ENCODE measurements around the gene SSBP3.

The SSBP3 gene

DNA sequence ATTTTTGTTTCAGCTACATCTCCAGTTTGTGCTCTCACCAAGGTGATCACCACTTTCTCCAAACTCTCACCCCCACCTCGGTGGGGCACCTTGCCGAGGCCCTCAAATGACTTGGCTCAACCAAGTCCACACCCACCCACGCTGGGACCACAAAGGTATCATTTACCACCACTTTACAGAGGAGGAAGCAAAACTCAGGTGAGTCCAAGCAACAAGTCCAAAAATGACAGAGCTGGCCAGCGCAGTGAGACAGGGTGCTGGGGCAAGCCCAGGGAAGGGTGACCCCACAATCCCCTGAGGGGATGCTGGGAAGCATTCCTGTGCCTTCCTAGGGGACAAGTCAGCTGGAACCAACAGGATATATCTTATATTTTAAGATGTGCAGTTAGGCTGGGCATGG lies 24.7 kb downstream of the SSBP3 start:
- Histone ChIP-seq H3K4me1 (ENCODE audit: insufficient read depth, low read length) (peaks cover 34% of the 10 kb centered on the region), H3K9me3 (ENCODE audit: low read length) (no peaks in the 10 kb centered on the region), H3K36me3 (ENCODE audit: insufficient read depth, low read length) (peaks cover 33% of the 10 kb centered on the region), H3K4me3 (ENCODE audit: low read length) (no peak overlapping the region), H3K27me3 (ENCODE audit: insufficient read depth, low read length) (no peaks in the 10 kb centered on the region), H2AFZ (ENCODE audit: low read depth, low read length) (no peak overlapping the region)

GRCh38 chr1:54380290-54380882 lies 25.8 kb downstream of the SSBP3 start:
- Histone ChIP-seq H3K27me3 (ENCODE audit: insufficient read depth, low read length) (no peaks in the 10 kb centered on the region), H3K9me3 (ENCODE audit: low read length) (no peaks in the 10 kb centered on the region), H2AFZ (ENCODE audit: low read depth, low read length) (no peak overlapping the region), H3K36me3 (ENCODE audit: insufficient read depth, low read length) (peaks cover 27% of the 10 kb centered on the region), H3K4me3 (ENCODE audit: low read length) (no peak overlapping the region), H3K4me1 (ENCODE audit: insufficient read depth, low read length) (peaks cover 44% of the 10 kb centered on the region)

DNA sequence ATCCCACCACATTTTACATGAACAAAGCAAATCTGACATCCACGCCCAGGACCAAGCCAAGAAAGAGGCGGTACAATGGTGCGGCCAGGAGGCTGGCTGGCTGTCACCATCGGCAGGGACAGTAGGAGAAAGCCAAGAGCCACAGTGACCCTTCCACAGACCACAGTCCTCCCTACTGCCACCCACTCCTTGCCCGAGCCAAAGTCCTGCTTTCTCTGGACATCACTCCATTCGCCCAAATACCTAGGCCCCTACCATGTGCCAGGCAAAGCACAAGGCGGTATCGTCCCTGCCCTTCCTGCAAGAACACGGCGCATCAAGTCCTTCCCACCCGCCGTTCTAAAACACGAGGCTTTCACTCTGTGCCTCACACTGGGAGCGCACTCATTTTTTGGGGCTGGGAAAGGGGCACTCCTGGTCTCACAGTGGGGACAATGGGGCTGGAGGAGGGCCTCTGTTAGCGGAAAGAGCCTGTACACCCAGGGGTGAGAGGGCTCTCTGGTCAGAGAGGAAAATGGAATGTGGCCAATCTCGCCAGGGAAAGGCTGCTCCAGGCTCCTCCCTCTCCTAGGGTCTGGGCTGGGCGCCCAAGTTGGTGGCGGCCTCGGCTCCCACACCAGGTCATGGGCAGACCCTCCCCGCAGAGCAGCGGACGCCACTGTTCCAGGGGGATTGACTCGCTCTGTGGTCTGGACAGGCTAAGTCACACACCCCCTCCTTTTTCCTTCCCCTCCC lies 26.5 kb downstream of the SSBP3 start:
- peaks cover 28% of the 10 kb centered on the region for H3K36me3 ChIP-seq (ENCODE audit: insufficient read depth, low read length)
- no peaks in the 10 kb centered on the region for H3K27me3 ChIP-seq (ENCODE audit: insufficient read depth, low read length)
- H3K4me1 ChIP-seq (ENCODE audit: insufficient read depth, low read length): peaks cover 44% of the 10 kb centered on the region
- no peak overlapping the region for H2AFZ ChIP-seq (ENCODE audit: low read depth, low read length)
- no peaks in the 10 kb centered on the region for H3K9me3 ChIP-seq (ENCODE audit: low read length)
- H3K4me3 ChIP-seq (ENCODE audit: low read length): no peak overlapping the region

- peaks cover 27% of the 10 kb centered on the region for H3K36me3 ChIP-seq (ENCODE audit: insufficient read depth, low read length)
- H3K4me1 ChIP-seq (ENCODE audit: insufficient read depth, low read length): peaks cover 44% of the 10 kb centered on the region
Observed at GRCh38 chr1:54378874-54379554, 27.2 kb downstream of the SSBP3 start.

GRCh38 chr1:54378157-54378873 lies 27.9 kb downstream of the SSBP3 start:
- peaks cover 27% of the 10 kb centered on the region for H3K36me3 ChIP-seq (ENCODE audit: insufficient read depth, low read length)
- H3K9me3 ChIP-seq (ENCODE audit: low read length): no peaks in the 10 kb centered on the region
- H3K27me3 ChIP-seq (ENCODE audit: insufficient read depth, low read length): no peaks in the 10 kb centered on the region
- H3K4me3 ChIP-seq (ENCODE audit: low read length): peak overlapping the region; percentile 2
- H3K4me1 ChIP-seq (ENCODE audit: insufficient read depth, low read length): peaks cover 44% of the 10 kb centered on the region
- H2AFZ ChIP-seq (ENCODE audit: low read depth, low read length): peak overlapping the region; percentile 37

More at GRCh38 chr1:54378874-54379554, 27.2 kb downstream of the SSBP3 start:
- Histone ChIP-seq H3K4me3 (ENCODE audit: low read length) (no peak overlapping the region), H3K9me3 (ENCODE audit: low read length) (no peaks in the 10 kb centered on the region), H3K27me3 (ENCODE audit: insufficient read depth, low read length) (no peaks in the 10 kb centered on the region), H2AFZ (ENCODE audit: low read depth, low read length) (peak overlapping the region; percentile 37)

GRCh38 chr1:54377040-54377691 lies 29.0 kb downstream of the SSBP3 start:
- no peak overlapping the region for H2AFZ ChIP-seq (ENCODE audit: low read depth, low read length)
- peaks cover 31% of the 10 kb centered on the region for H3K36me3 ChIP-seq (ENCODE audit: insufficient read depth, low read length)
- peaks cover 44% of the 10 kb centered on the region for H3K4me1 ChIP-seq (ENCODE audit: insufficient read depth, low read length)
- H3K9me3 ChIP-seq (ENCODE audit: low read length): no peaks in the 10 kb centered on the region
- no peaks in the 10 kb centered on the region for H3K27me3 ChIP-seq (ENCODE audit: insufficient read depth, low read length)
- no peak overlapping the region for H3K4me3 ChIP-seq (ENCODE audit: low read length)

GRCh38 chr1:54376430-54377039 lies 29.7 kb downstream of the SSBP3 start:
- Histone ChIP-seq H3K27me3 (ENCODE audit: insufficient read depth, low read length) (no peaks in the 10 kb centered on the region), H2AFZ (ENCODE audit: low read depth, low read length) (no peak overlapping the region), H3K36me3 (ENCODE audit: insufficient read depth, low read length) (peaks cover 29% of the 10 kb centered on the region), H3K4me1 (ENCODE audit: insufficient read depth, low read length) (peaks cover 44% of the 10 kb centered on the region), H3K9me3 (ENCODE audit: low read length) (no peaks in the 10 kb centered on the region), H3K4me3 (ENCODE audit: low read length) (no peak overlapping the region)

DNA sequence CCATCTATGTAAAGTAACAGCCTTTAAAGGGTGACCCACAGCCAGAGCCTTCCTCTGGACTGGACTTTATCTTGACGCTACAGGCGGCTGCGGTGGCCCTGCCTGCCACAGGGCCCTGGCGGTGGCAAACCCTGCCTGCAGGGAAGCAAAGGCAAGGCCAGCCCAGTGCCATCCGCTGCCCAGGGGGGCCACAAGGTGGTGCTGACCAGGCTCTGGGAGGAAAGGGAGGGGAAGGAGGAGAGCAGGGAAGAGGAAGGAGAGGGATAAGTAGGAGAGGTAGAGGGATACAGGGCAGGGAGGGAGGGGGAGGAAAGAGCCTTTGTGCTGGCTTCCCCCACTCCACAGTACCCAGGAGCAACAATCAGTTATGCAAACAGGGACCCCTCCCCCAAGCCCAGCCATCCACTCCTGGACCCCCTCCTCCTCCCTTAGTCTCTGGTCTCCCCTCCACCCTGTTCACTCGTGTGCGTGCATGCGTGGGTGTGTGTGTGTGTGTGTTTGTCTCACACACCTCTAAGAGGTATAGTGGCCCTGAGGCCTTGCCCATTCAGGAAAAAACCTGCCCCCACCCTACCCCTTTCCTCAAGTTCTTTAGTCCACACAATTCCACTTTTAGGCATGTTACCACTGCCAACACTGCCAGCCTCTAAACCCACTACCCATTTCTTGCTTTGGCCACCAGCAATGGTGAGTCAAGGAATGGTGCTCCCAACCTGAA lies 30.3 kb downstream of the SSBP3 start:
- H3K4me3 ChIP-seq (ENCODE audit: low read length): no peak overlapping the region
- no peak overlapping the region for H2AFZ ChIP-seq (ENCODE audit: low read depth, low read length)
- no peaks in the 10 kb centered on the region for H3K9me3 ChIP-seq (ENCODE audit: low read length)
- peaks cover 44% of the 10 kb centered on the region for H3K4me1 ChIP-seq (ENCODE audit: insufficient read depth, low read length)
- no peaks in the 10 kb centered on the region for H3K27me3 ChIP-seq (ENCODE audit: insufficient read depth, low read length)
- H3K36me3 ChIP-seq (ENCODE audit: insufficient read depth, low read length): peaks cover 31% of the 10 kb centered on the region

GRCh38 chr1:54375298-54375697 lies 30.9 kb downstream of the SSBP3 start:
- H3K27me3 ChIP-seq (ENCODE audit: insufficient read depth, low read length): no peaks in the 10 kb centered on the region
- H3K4me3 ChIP-seq (ENCODE audit: low read length): no peak overlapping the region
- H2AFZ ChIP-seq (ENCODE audit: low read depth, low read length): no peak overlapping the region
- H3K4me1 ChIP-seq (ENCODE audit: insufficient read depth, low read length): peaks cover 44% of the 10 kb centered on the region
- H3K9me3 ChIP-seq (ENCODE audit: low read length): no peaks in the 10 kb centered on the region
- H3K36me3 ChIP-seq (ENCODE audit: insufficient read depth, low read length): peaks cover 29% of the 10 kb centered on the region

DNA sequence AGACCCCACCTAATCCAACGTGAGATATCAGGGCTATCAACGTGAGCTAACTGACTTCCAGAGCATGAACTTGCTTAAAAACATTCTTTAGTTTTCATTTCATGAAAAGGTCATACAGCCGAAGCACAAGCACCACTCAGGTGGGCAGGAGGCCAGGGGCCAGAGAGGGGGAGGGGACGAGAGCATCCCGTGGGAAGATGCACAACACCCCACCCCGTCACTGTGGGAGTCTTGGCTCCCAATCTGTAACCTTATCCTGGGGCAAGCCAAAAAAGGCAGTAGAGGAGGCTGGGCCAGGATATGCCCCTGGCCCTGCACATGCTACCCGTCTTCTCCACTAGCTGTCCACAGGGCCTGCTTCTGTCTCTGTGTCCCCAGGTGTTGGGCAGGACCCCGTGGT lies 31.4 kb downstream of the SSBP3 start:
- Histone ChIP-seq H3K9me3 (ENCODE audit: low read length) (no peaks in the 10 kb centered on the region), H3K36me3 (ENCODE audit: insufficient read depth, low read length) (peaks cover 33% of the 10 kb centered on the region), H3K27me3 (ENCODE audit: insufficient read depth, low read length) (no peaks in the 10 kb centered on the region), H3K4me1 (ENCODE audit: insufficient read depth, low read length) (peaks cover 43% of the 10 kb centered on the region), H3K4me3 (ENCODE audit: low read length) (no peak overlapping the region), H2AFZ (ENCODE audit: low read depth, low read length) (no peak overlapping the region)

GRCh38 chr1:54372978-54373377 lies 33.2 kb downstream of the SSBP3 start:
- Histone ChIP-seq H3K4me1 (ENCODE audit: insufficient read depth, low read length) (peaks cover 25% of the 10 kb centered on the region), H3K4me3 (ENCODE audit: low read length) (no peak overlapping the region), H3K27me3 (ENCODE audit: insufficient read depth, low read length) (no peaks in the 10 kb centered on the region), H3K36me3 (ENCODE audit: insufficient read depth, low read length) (peaks cover 34% of the 10 kb centered on the region), H2AFZ (ENCODE audit: low read depth, low read length) (no peak overlapping the region), H3K9me3 (ENCODE audit: low read length) (no peaks in the 10 kb centered on the region)

- H3K4me3 ChIP-seq (ENCODE audit: low read length): no peak overlapping the region
- no peaks in the 10 kb centered on the region for H3K27me3 ChIP-seq (ENCODE audit: insufficient read depth, low read length)
- H3K4me1 ChIP-seq (ENCODE audit: insufficient read depth, low read length): peaks cover 15% of the 10 kb centered on the region
- H3K36me3 ChIP-seq (ENCODE audit: insufficient read depth, low read length): peaks cover 28% of the 10 kb centered on the region
- H3K9me3 ChIP-seq (ENCODE audit: low read length): no peaks in the 10 kb centered on the region
- no peak overlapping the region for H2AFZ ChIP-seq (ENCODE audit: low read depth, low read length)
Observed at GRCh38 chr1:54371942-54372275, 34.3 kb downstream of the SSBP3 start.
